GM12878 (cell line): ENCODE measurements around the gene UST. TPM values are rescaled to one million over a fixed set of nuclear protein-coding genes. Genes with fewer than 3 reads are reported as not detected.
A peak's percentile ranks its signal among the peaks of the same experiment; 100 is the strongest.

Experiments used
- ATAC-seq: fragments of 200-7000 bp; cut with Tn5 transposase; 3 replicates; pipeline ENCODE4 v1.9.1; 2020; ENCODE audit warnings: mild to moderate bottlenecking, moderate library complexity
- BruUV-seq: library from RNA; stranded (reverse); fragments of 400-500 nt; replicated peaks from 2 replicates; lab custom pipeline; 2021; lab: Mats Ljungman, UMichigan
- CTCF ChIA-PET: fragments of 300-600 bp; sonication (Branson Sonifier 250); formaldehyde crosslinking; extraction: SDS; loops from one replicate; lab custom pipeline; 2021; ENCODE audit warnings: inconsistent platforms; lab: Yijun Ruan, JAX
- POLR2A ChIA-PET: fragments of 350-600 bp; formaldehyde crosslinking; extraction: SDS; loops from one replicate; lab custom pipeline; 2021; ENCODE audit warnings: inconsistent platforms; lab: Charles Lee
- RAD21 ChIA-PET: fragments of 300-600 bp; sonication (Branson Sonifier 250); formaldehyde crosslinking; loops from one replicate; lab custom pipeline; 2023; ENCODE audit warnings: antibody characterized with exemption; ENCODE audit not compliant: unreplicated experiment; lab: Charles Lee
- SMC1A ChIA-PET: fragments of 300-600 bp; sonication (Branson Sonifier 250); formaldehyde crosslinking; loops from one replicate; lab custom pipeline; 2023; ENCODE audit not compliant: unreplicated experiment, uncharacterized antibody; lab: Charles Lee
- DNase-seq: peaks from one replicate; pipeline ENCODE4 v3.0.0-alpha.2; 2011; ENCODE audit warnings: low read depth, low spot score
- FAIRE-seq: peaks from 3 replicates; lab custom pipeline; 2011; peaks lifted over from hg19 to GRCh38; lab: Jason Lieb, UNC
- H2AFZ ChIP-seq: 2 replicates; pipeline ENCODE4 v1.6.0; 2011; ENCODE audit warnings: low read depth, low read length, control low read depth; ENCODE audit not compliant: control insufficient read depth
- H3K27ac ChIP-seq: 2 replicates; pipeline ENCODE4 v1.5.1; 2011; ENCODE audit warnings: control low read depth; ENCODE audit not compliant: control insufficient read depth, insufficient read depth
- H3K27me3 ChIP-seq, 2 experiments: replicated peaks in 1 of 2; 2 replicates each; pipeline versions ENCODE4 v1.6.0 to v1.6.1; 2011; ENCODE audit warnings: low read length in 1 of 2; ENCODE audit not compliant: control insufficient read depth in 2 of 2, insufficient read depth in 2 of 2
- H3K36me3 ChIP-seq, 2 experiments: 2 replicates each; pipeline ENCODE4 v1.5.1; 2011; ENCODE audit warnings: low read length in 1 of 2; ENCODE audit not compliant: control insufficient read depth in 2 of 2, insufficient read depth in 2 of 2
- H3K4me1 ChIP-seq: 2 replicates; pipeline ENCODE4 v1.6.1; 2011; ENCODE audit warnings: mild to moderate bottlenecking, low read length, moderate library complexity, mixed read lengths; ENCODE audit not compliant: control insufficient read depth, insufficient read depth
- H3K4me2 ChIP-seq: 2 replicates; pipeline ENCODE4 v1.6.0; 2011; ENCODE audit warnings: control low read depth; ENCODE audit not compliant: control insufficient read depth, insufficient read depth
- H3K4me3 ChIP-seq: fragments of 200-600 bp; sonication (generic); 2 replicates; pipeline ENCODE4 v1.5.1; 2016
- H3K79me2 ChIP-seq: 2 replicates; pipeline ENCODE4 v1.6.0; 2011; ENCODE audit warnings: low read length; ENCODE audit not compliant: control insufficient read depth, insufficient read depth
- H3K9ac ChIP-seq: 2 replicates; pipeline ENCODE4 v1.8.0; 2011; ENCODE audit warnings: low read length, control low read depth, mixed read lengths; ENCODE audit not compliant: control insufficient read depth, insufficient read depth
- H3K9me3 ChIP-seq: replicated peaks from 3 replicates; pipeline ENCODE4 v1.5.1; 2011; ENCODE audit warnings: mild to moderate bottlenecking, low read length; ENCODE audit not compliant: control insufficient read depth, insufficient read depth
- H4K20me1 ChIP-seq: 2 replicates; pipeline ENCODE4 v1.6.0; 2011; ENCODE audit not compliant: control insufficient read depth, insufficient read depth
- BMI1 ChIP-seq: fragments of 450-650 bp; IDR thresholded peaks from 2 replicates; pipeline ENCODE4 v1.6.1; 2016; ENCODE audit warnings: mild to moderate bottlenecking, moderate library complexity, borderline replicate concordance
- ETV6 ChIP-seq, 2 experiments: fragments of 450-650 bp in 1 of 2; IDR thresholded peaks in 1 of 2; conservative IDR thresholded peaks in 1 of 2; 2 replicates each; pipeline ENCODE4 v1.6.1; 2014; ENCODE audit warnings: antibody characterized with exemption in 1 of 2, borderline replicate concordance in 1 of 2, low read depth in 1 of 2, mild to moderate bottlenecking in 1 of 2, moderate library complexity in 1 of 2
- KAT2A ChIP-seq: conservative IDR thresholded peaks from 2 replicates; pipeline ENCODE4 v1.6.1; 2011; ENCODE audit warnings: low read depth, low read length; ENCODE audit not compliant: control insufficient read depth
- MEF2A ChIP-seq: IDR thresholded peaks from 2 replicates; pipeline ENCODE4 v1.6.1; 2011; ENCODE audit warnings: low read depth, mild to moderate bottlenecking, low read length, moderate library complexity; ENCODE audit not compliant: insufficient read depth
- MYB ChIP-seq: fragments of 150-350 bp; IDR thresholded peaks from 2 replicates; pipeline ENCODE4 v1.6.1; 2014; ENCODE audit warnings: mild to moderate bottlenecking, low read depth, low read length, borderline replicate concordance
- NFXL1 ChIP-seq: fragments of 450-650 bp; IDR thresholded peaks from 2 replicates; pipeline ENCODE4 v1.6.1; 2017; ENCODE audit warnings: antibody characterized with exemption, mild to moderate bottlenecking, borderline replicate concordance
- NR2F1 ChIP-seq: fragments of 450-650 bp; conservative IDR thresholded peaks from 2 replicates; pipeline ENCODE4 v1.6.1; 2017; ENCODE audit warnings: mild to moderate bottlenecking
- PML ChIP-seq: IDR thresholded peaks from 2 replicates; pipeline ENCODE4 v1.6.1; 2012; ENCODE audit warnings: low read length, inconsistent platforms
- POLR2A ChIP-seq: IDR thresholded peaks from 2 replicates; pipeline ENCODE4 v1.6.1; 2011; ENCODE audit warnings: low read depth, mild to moderate bottlenecking, low read length
- RAD51 ChIP-seq: fragments of 450-650 bp; IDR thresholded peaks from 2 replicates; pipeline ENCODE4 v1.6.1; 2016; ENCODE audit warnings: moderate library complexity, mild to moderate bottlenecking, inconsistent platforms
- YBX1 ChIP-seq: fragments of 450-650 bp; IDR thresholded peaks from 2 replicates; pipeline ENCODE4 v1.6.1; 2016; ENCODE audit warnings: antibody characterized with exemption
- ZBED1 ChIP-seq: IDR thresholded peaks from 2 replicates; pipeline ENCODE4 v1.6.1; 2016; ENCODE audit warnings: borderline replicate concordance
- ZNF207 ChIP-seq: fragments of 450-650 bp; IDR thresholded peaks from 2 replicates; pipeline ENCODE4 v1.6.1; 2014; ENCODE audit warnings: antibody characterized with exemption, mild to moderate bottlenecking, borderline replicate concordance
- ZNF217 ChIP-seq: fragments of 450-650 bp; IDR thresholded peaks from 2 replicates; pipeline ENCODE4 v1.6.1; 2017; ENCODE audit warnings: antibody characterized with exemption, mild to moderate bottlenecking
- WGBS: methylation state at CpG from one replicate; pipeline ENCODE4 v1.1.6; 2016; ENCODE audit warnings: low lambda C conversion rate; ENCODE audit not compliant: insufficient replicate concordance, insufficient coverage; ENCODE audit errors: missing lambda C conversion rate; 5-methylcytosine and 5-hydroxymethylcytosine counted together
- in situ Hi-C: fragments of 300-500 bp; cut with MboI; formaldehyde crosslinking; loops from 9 replicates; pipeline ENCODE4 v1.14.3; 2018; ENCODE audit warnings: mixed read lengths
- intact Hi-C: fragments of 100-400 bp; cut with micrococcal nuclease; formaldehyde crosslinking; loops from one replicate; pipeline ENCODE4 v1.14.2; 2022; ENCODE audit not compliant: unreplicated experiment
- polyA plus RNA-seq, 11 experiments: library from polyadenylated mRNA; depleted of rRNA in 4 of 11; unstranded in 6 of 11; stranded (reverse) in 5 of 11; fragments of >200 nt; fragmentation: Nextera tagmentation in 4 of 11; fragmentation: Illumina TruSeq in 1 of 11; extraction: Ambion mirVana in 4 of 11; extraction: Trizol in 1 of 11; gene quantifications; 1 replicate in 1 of 11; 2 replicates in 10 of 11; pipeline versions ENCODE4 v1.2.1 to v1.2.3, GENCODE V29; 2011 to 2016; ENCODE audit warnings: inconsistent platforms in 2 of 11, missing spikeins in 2 of 11, low read depth in 1 of 11
- total RNA-seq, 4 experiments: library from RNA; depleted of rRNA in 3 of 4; stranded (reverse); fragments of >200 nt in 3 of 4; fragmentation: Illumina TruSeq in 1 of 4; extraction: Trizol in 1 of 4; gene quantifications; 2 replicates each; pipeline versions ENCODE4 v1.2.1 to v1.2.3, GENCODE V29; 2013 to 2021
- TF ChIP-seq, protein P1 (sequence below): fragments of 450-650 bp; IDR thresholded peaks from 2 replicates; pipeline ENCODE4 v1.6.1; 2018; ENCODE audit warnings: borderline replicate concordance, mild to moderate bottlenecking; ENCODE audit not compliant: partially characterized antibody
- TF ChIP-seq, protein P2 (sequence below): fragments of 150-350 bp; IDR thresholded peaks from 2 replicates; pipeline ENCODE4 v1.6.1; 2016; ENCODE audit warnings: low read depth, low read length

UST gene
- total and polyA plus RNA-seq, 10 of the 15 experiments (the other 5 are each of a cell fraction or from before 2014, with no cell fraction given), result 0.74 to 43.3 (median 2.2) TPM

GRCh38 chr6:149109397-149110070 lies 362.7 kb downstream of the UST start:
- ChIA-PET CTCF (interaction anchor here (0.8 to 2.3 kb wide), 4 partner anchors 10 to 324 kb away, joined by 3 to 16 read pairs (median 6); no protein-coding TSS in a partner anchor), POLR2A (interaction anchor here (0.6 to 0.8 kb wide), 2 partner anchors 24 to 30 kb away, joined by 3 to 6 read pairs; no protein-coding TSS in a partner anchor), SMC1A (interaction anchor here (1.1 to 4.3 kb wide), 8 partner anchors 13 to 531 kb away, joined by 3 to 30 read pairs (median 8); no protein-coding TSS in a partner anchor), RAD21 (interaction anchor here (1.3 to 4.9 kb wide), 6 partner anchors 25 to 323 kb away, joined by 4 to 54 read pairs (median 17); no protein-coding TSS in a partner anchor)
- H3K79me2 ChIP-seq, result no peaks in the 10 kb centered on the region
- BruUV-seq, result no TSS peak
- intact Hi-C loops (loop anchor here (2.0 kb wide), 1 partner anchor 31 kb away; no protein-coding TSS in a partner anchor), in situ Hi-C loops (no loop called here)
- H3K4me1 ChIP-seq, result peaks cover 50% of the 10 kb centered on the region
- H2AFZ ChIP-seq, result peak overlapping the region; percentile 61
- no peaks in the 10 kb centered on the region for H3K27me3 ChIP-seq
- H3K36me3 ChIP-seq, result no peaks in the 10 kb centered on the region
- no peaks in the 10 kb centered on the region; the same call in 2 of the 3 replicates for H3K9me3 ChIP-seq
- DNase-seq (no peak), FAIRE-seq (no peak), ATAC-seq (peak; percentile 23)
- H3K27ac ChIP-seq, result no peak overlapping the region
- H4K20me1 ChIP-seq, result no peaks in the 10 kb centered on the region
- no peak overlapping the region for H3K9ac ChIP-seq
- 2% methylated on average over 5 of the region's 5 CpGs for WGBS
- H3K4me2 ChIP-seq, result peak overlapping the region; percentile 65
- no peak overlapping the region for H3K4me3 ChIP-seq
- no peak for TF ChIP-seq MYB
- TF ChIP-seq, protein P1, sequence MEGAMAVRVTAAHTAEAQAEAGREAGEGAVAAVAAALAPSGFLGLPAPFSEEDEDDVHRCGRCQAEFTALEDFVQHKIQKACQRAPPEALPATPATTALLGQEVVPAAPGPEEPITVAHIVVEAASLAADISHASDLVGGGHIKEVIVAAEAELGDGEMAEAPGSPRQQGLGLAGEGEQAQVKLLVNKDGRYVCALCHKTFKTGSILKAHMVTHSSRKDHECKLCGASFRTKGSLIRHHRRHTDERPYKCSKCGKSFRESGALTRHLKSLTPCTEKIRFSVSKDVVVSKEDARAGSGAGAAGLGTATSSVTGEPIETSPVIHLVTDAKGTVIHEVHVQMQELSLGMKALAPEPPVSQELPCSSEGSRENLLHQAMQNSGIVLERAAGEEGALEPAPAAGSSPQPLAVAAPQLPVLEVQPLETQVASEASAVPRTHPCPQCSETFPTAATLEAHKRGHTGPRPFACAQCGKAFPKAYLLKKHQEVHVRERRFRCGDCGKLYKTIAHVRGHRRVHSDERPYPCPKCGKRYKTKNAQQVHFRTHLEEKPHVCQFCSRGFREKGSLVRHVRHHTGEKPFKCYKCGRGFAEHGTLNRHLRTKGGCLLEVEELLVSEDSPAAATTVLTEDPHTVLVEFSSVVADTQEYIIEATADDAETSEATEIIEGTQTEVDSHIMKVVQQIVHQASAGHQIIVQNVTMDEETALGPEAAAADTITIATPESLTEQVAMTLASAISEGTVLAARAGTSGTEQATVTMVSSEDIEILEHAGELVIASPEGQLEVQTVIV, result no peak
- TF ChIP-seq NR2F1, result no peak
- peak in 1 of 2 experiments; percentile 61; a peak in 2 of 4 replicates for TF ChIP-seq ETV6 (conservative IDR thresholded peaks at IDR 0.05 in 1 of 2, IDR thresholded peaks at IDR 0.05 in 1 of 2; ENCODE audit: borderline replicate concordance in 1 of 2, low read depth in 1 of 2)
- no peak for TF ChIP-seq KAT2A
- no peak for TF ChIP-seq RAD51
- peak; percentile 67; the same call in 1 of the 2 replicates for TF ChIP-seq ZBED1
- TF ChIP-seq NFXL1, result no peak
- TF ChIP-seq POLR2A, result no peak
- TF ChIP-seq ZNF217, result no peak
- no peak for TF ChIP-seq ZNF207
- no peak for TF ChIP-seq BMI1
- no peak for TF ChIP-seq YBX1
- TF ChIP-seq, protein P2, sequence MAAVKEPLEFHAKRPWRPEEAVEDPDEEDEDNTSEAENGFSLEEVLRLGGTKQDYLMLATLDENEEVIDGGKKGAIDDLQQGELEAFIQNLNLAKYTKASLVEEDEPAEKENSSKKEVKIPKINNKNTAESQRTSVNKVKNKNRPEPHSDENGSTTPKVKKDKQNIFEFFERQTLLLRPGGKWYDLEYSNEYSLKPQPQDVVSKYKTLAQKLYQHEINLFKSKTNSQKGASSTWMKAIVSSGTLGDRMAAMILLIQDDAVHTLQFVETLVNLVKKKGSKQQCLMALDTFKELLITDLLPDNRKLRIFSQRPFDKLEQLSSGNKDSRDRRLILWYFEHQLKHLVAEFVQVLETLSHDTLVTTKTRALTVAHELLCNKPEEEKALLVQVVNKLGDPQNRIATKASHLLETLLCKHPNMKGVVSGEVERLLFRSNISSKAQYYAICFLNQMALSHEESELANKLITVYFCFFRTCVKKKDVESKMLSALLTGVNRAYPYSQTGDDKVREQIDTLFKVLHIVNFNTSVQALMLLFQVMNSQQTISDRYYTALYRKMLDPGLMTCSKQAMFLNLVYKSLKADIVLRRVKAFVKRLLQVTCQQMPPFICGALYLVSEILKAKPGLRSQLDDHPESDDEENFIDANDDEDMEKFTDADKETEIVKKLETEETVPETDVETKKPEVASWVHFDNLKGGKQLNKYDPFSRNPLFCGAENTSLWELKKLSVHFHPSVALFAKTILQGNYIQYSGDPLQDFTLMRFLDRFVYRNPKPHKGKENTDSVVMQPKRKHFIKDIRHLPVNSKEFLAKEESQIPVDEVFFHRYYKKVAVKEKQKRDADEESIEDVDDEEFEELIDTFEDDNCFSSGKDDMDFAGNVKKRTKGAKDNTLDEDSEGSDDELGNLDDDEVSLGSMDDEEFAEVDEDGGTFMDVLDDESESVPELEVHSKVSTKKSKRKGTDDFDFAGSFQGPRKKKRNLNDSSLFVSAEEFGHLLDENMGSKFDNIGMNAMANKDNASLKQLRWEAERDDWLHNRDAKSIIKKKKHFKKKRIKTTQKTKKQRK, result no peak
- peak; percentile 78 for TF ChIP-seq MEF2A
- no peak for TF ChIP-seq PML
